PFSK-1 (cell line): ENCODE measurements around the gene CDH15.

Experiments used
- FOXP2 ChIP-seq: optimal IDR thresholded peaks from 2 replicates; pipeline ENCODE3; 2011; ENCODE audit warnings: borderline replicate concordance, control low read depth, inconsistent platforms; ENCODE audit not compliant: insufficient read depth; ENCODE audit errors: extremely low read length, extremely low read depth
- POLR2AphosphoS5 ChIP-seq: IDR thresholded peaks from 2 replicates; pipeline ENCODE4 v1.6.1; 2012; ENCODE audit warnings: low read depth, mild to moderate bottlenecking, control low read depth, low read length, moderate library complexity
- SIN3A ChIP-seq: IDR thresholded peaks from 2 replicates; pipeline ENCODE4 v1.6.1; 2012; ENCODE audit warnings: mild to moderate bottlenecking, low read length, moderate library complexity, borderline replicate concordance; ENCODE audit not compliant: insufficient read depth
- TAF1 ChIP-seq: IDR thresholded peaks from 2 replicates; pipeline ENCODE4 v1.6.1; 2012; ENCODE audit warnings: low read length, control low read depth, borderline replicate concordance; ENCODE audit not compliant: insufficient read depth
- TF ChIP-seq, protein P1 (sequence below), 2 experiments: IDR thresholded peaks; 2 replicates each; pipeline versions ENCODE4 v1.6.1 to v1.8.0; 2011 to 2012; ENCODE audit warnings: low read depth in 2 of 2, low read length in 2 of 2, control low read depth in 1 of 2, inconsistent platforms in 1 of 2, mild to moderate bottlenecking in 1 of 2, moderate library complexity in 1 of 2; ENCODE audit not compliant: insufficient read depth in 1 of 2

The CDH15 gene

DNA sequence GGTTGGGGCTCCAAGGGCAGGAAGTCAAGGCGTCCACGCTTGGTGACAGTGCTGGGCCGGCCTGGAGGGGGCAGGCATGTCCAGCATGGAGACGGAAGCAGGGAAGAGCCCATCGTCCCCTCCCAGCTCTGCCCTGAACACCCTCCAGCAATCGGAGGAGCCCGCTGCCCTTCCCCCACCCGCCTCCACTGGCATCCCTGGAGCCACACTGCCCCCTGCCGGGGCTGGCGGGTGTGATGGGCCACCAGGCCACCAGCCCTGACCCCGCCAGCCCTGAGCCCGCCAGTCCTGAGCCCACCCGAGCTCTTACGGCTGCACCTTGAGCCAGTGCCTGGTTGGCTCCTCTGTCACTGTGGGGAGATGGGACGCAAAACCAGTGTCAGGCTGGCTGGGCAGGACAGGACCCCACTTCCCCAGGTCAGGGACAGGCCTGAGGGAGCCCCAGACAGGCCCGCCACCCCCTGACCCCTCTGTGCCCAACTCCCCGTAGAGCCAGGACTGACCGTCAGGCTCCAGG lies 4.1 kb upstream of the CDH15 start:
- no peak for TF ChIP-seq TAF1
- no peak for TF ChIP-seq POLR2AphosphoS5
- TF ChIP-seq FOXP2: peak; percentile 90
- TF ChIP-seq SIN3A: no peak
- TF ChIP-seq, protein P1, sequence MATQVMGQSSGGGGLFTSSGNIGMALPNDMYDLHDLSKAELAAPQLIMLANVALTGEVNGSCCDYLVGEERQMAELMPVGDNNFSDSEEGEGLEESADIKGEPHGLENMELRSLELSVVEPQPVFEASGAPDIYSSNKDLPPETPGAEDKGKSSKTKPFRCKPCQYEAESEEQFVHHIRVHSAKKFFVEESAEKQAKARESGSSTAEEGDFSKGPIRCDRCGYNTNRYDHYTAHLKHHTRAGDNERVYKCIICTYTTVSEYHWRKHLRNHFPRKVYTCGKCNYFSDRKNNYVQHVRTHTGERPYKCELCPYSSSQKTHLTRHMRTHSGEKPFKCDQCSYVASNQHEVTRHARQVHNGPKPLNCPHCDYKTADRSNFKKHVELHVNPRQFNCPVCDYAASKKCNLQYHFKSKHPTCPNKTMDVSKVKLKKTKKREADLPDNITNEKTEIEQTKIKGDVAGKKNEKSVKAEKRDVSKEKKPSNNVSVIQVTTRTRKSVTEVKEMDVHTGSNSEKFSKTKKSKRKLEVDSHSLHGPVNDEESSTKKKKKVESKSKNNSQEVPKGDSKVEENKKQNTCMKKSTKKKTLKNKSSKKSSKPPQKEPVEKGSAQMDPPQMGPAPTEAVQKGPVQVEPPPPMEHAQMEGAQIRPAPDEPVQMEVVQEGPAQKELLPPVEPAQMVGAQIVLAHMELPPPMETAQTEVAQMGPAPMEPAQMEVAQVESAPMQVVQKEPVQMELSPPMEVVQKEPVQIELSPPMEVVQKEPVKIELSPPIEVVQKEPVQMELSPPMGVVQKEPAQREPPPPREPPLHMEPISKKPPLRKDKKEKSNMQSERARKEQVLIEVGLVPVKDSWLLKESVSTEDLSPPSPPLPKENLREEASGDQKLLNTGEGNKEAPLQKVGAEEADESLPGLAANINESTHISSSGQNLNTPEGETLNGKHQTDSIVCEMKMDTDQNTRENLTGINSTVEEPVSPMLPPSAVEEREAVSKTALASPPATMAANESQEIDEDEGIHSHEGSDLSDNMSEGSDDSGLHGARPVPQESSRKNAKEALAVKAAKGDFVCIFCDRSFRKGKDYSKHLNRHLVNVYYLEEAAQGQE (IDR thresholded peaks at IDR 0.05; ENCODE audit: insufficient read depth in 1 of 2, low read depth in 2 of 2, low read length in 2 of 2): no peak

GRCh38 chr16:89168381-89169189 lies 3.0 kb upstream of the CDH15 start:
- no peak for TF ChIP-seq POLR2AphosphoS5
- no peak for TF ChIP-seq SIN3A
- TF ChIP-seq, protein P1 (IDR thresholded peaks at IDR 0.05; ENCODE audit: insufficient read depth in 1 of 2, low read depth in 2 of 2, low read length in 2 of 2): no peak
- TF ChIP-seq TAF1: no peak
- TF ChIP-seq FOXP2: no peak

DNA sequence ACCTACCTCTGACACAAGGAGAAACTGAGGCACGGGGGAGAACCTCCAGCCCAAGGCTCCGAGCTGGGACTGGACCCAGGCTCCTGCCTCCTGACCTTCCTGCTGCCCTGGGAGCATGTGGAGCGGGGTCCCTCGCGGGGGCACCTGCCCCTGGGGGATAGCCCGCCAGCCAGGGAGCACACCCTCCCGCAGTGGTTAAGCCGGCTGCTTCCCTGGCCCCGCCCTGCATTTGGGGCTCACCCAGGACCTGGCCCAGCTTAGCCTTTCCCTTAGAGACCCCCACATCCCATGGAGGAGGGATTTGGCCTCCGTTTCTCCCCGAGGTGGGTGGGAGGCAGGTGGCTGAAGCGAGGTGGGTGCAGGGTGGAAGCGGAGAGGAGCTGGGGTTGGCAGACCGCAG lies 1.8 kb upstream of the CDH15 start:
- TF ChIP-seq, protein P1 (IDR thresholded peaks at IDR 0.05; ENCODE audit: insufficient read depth in 1 of 2, low read depth in 2 of 2, low read length in 2 of 2): no peak
- no peak for TF ChIP-seq FOXP2
- TF ChIP-seq POLR2AphosphoS5: no peak
- TF ChIP-seq SIN3A: no peak
- no peak for TF ChIP-seq TAF1

DNA sequence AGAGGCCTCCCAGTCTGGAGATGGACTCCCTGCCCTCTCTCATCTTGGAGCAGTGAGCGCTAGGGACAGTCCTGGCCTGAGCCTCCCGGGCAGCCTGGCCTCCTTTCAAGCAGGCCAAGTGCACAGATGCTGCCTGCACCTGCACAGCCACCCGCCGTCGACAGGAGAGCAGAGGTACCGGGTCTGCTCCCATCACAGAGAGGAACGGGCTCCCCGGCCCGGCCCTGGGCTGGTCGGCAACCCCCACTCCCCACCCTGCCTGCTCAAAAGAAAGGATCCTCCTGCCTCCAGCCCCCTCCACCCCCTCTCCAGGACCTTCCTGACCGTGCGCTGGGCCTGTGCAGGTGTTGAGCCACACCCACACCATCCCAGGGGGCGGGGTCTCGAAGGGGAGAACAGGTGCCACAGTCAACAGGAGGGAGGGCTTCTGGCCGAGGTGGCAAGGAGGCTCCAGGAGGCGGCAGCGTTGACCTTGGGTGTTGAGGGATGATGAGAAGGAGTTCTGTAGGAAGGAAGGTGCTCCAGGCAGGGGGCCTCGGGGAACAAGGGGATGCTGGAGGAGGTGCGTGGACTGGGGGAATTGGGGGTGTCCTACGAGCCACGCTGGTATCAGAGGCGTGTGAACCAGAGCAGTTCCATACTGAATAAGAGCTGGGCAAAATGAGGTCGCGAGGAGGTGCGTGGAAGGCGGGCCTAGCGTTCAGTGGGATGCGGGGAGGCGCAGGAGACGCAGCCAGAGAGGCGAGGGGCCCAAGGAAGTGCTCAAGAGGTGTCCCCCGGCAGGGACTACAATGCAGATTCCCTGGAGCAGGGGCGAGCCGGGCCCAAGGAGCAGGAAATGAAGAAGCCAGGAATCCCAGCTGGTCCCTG lies 967 bp upstream of the CDH15 start:
- TF ChIP-seq TAF1 (no peak), SIN3A (no peak), FOXP2 (no peak), POLR2AphosphoS5 (no peak)
- TF ChIP-seq, protein P1 (IDR thresholded peaks at IDR 0.05; ENCODE audit: insufficient read depth in 1 of 2, low read depth in 2 of 2, low read length in 2 of 2): no peak
